GM19099 (cell line): ENCODE measurements around the gene LGR5.

Source experiments
- POLR2A ChIP-seq: IDR thresholded peaks from 3 replicates; pipeline ENCODE4 v1.6.1; 2011; ENCODE audit warnings: low read depth; ENCODE audit not compliant: insufficient read length; ENCODE audit errors: extremely low read depth

Gene LGR5

DNA sequence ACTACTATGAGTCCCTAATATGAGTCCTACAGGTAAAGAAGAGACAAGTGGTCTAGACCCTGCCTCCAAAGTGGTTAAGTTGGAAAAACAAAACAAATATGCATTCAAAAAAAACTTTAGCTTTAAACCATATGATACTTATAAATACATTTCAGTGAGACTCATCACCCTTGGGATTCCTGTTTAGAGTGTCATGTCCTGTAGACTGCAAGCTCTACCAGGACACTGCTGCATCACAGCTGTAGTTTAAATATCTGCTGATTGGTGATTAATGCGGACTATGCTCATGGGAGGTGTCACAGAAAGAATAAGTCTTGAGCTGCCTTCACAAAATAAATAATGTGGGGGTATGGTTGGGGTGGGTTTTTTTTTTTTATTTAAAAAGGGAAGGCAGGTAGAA, 8.8 kb upstream of the LGR5 start:
- no peak for TF ChIP-seq POLR2A

DNA sequence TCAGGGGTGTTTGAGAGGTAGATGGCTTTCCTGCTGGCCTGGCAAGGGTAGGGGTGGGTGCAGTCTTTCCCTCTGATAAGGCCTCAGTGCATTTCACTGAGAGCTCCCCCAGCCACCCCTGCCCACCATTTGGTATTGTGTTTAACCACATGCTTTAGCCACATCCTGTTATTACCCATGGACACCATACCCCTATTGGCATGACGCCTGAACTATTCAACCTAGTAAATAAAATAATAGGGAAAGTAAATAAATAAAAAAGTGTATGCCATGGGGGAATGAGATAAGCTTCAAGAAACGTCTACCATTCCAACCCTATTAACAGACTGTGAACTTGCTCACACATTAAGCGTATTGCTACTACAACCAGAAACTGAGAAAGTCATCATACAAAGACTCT, 7.6 kb upstream of the LGR5 start:
- no peak for TF ChIP-seq POLR2A

DNA sequence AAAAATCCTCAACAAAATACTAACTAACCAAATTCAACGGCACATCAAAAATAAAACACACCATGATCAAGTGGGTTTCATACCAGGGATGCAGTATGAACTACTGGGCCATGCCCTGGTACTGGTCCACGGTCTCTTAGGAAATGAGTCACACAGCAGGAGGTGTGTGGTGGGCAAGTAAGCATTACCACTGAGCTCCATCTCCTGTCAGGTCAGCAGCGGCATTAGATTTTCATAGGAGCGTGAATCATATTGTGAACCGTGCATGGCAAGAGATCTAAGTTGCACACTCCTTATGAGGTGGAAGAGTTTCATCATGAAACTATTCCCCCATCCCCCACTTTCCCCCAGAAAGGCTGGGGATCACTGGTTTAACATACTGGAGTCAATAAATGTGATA, 6.7 kb upstream of the LGR5 start:
- no peak for TF ChIP-seq POLR2A

DNA sequence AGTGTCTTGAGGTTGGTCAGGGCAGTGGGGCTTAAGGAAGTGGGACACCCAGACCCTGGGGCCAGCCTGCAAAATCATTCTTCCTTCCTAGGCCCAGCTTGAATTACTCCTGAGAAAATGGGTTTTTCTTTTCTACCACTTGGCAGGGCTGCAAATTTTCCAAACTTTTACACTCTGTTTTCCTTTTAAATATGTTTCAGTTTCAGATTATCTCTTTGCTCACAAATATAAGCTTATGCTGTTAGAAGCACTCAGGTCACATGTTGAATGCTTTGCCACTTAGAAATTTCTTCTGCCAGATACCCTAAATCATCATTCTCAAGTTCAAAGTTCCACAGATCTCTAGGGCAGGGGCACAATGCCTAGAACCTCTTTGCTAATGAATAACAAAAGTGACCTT, 2.9 kb upstream of the LGR5 start:
- TF ChIP-seq POLR2A = no peak

DNA sequence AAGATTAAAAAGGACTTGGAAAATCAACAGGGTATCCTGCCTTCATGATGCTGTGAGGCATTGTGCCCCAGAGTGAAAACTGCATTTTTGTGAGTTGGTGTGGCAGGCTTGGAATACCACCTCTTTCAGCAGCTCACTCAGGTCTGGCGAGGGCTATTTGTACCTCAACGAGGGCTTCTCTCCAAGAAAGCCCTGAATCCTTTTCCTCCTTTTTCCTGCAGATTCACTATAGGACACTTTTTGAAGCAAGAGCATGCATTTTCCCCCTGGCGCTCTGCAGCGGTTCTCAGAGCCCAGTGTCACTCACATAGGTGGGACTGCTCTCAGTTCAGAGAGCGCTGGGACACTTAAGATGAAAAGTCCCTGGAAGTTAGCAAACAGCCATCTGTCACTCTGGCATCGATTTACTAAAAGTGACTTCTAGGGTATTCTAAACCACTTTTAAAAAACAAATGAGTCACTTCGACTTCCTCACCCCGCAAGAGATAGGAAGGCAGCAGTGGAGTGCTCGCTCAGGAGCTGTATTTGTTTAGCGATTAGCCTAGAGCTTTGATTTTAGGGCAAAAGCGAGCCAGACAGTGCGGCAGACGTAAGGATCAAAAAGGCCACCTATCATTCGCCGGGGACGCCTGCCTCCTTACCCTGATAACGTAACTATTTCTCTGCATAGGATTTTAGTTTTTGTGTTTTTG, 782 bp upstream of the LGR5 start:
- no peak for TF ChIP-seq POLR2A

DNA sequence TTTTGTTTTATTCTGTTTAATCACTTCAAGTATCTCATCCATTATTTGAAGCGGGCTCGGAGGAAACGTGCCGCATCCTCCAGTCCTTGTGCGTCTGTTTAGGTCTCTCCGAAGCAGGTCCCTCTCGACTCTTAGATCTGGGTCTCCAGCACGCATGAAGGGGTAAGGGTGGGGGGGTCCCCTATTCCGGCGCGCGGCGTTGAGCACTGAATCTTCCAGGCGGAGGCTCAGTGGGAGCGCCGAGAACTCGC, 311 bp upstream of the LGR5 start:
- no peak for TF ChIP-seq POLR2A

DNA sequence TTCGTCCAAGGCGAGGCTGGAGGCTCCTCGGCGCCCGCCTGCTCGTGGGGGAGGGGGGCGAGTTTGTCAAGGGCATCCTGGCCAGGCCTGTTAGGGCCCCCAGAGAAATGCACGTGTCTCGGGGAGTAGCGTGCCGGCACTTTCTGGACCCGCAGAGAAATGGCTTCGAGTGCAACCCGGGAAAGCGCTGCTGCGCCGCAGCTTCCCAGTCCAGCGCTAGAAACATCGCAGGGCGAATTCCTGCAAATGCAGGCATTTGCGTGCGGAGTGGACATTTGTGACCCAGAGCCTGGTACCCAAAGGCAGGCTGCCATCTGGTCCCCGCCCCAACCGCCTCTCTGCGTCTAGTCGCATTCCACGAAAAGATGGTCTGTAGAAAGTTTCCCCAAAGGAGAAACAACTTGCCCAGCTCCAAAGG, 756 bp downstream of the LGR5 start:
- no peak for TF ChIP-seq POLR2A

DNA sequence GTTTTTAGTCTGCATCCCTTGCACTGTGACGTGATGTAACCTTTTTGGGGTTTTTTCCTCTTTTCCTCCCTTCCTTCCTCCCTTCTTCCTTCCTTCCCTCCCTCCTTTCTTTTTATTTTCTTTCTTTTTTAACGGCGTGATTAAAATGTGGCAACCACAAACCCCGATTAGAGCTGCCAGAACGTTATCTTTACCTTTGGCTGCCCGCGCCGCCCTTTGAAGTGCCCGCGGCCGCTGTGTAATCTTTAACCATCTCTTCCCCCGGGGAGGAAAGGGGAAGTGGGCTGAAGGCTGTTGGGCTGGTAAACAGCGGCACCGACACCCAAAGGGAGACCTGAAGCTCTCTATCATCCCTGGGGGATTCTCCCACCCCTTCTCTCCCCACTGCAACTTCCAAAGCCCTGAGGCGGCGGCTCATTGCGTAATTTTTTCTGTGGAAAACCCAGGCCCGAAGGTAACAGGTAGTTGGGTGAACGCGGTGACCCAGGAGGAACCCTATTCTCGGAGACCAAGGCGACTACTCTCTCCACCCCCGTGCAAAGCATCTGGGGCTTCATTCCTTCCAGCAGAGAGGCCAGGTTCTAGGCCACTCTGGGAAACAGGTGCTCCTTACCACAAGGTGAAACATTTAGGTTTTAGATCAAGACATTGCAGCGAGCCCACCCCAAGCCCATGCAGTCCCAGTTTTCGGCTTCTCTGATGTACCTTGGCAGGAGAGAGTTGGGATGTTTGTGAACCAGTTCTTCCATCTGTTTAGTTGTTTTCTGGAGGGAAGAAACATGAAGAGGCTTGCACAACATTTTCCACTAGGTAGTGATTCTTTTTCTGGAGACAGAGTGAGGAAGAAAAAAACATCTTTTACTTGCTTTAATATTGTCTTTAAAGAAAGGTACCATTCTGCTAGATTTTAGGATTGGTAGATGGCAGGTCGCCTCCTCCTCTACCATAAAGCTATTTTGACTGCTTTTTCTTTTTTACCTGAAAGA, 1.5 kb downstream of the LGR5 start:
- TF ChIP-seq POLR2A = no peak

DNA sequence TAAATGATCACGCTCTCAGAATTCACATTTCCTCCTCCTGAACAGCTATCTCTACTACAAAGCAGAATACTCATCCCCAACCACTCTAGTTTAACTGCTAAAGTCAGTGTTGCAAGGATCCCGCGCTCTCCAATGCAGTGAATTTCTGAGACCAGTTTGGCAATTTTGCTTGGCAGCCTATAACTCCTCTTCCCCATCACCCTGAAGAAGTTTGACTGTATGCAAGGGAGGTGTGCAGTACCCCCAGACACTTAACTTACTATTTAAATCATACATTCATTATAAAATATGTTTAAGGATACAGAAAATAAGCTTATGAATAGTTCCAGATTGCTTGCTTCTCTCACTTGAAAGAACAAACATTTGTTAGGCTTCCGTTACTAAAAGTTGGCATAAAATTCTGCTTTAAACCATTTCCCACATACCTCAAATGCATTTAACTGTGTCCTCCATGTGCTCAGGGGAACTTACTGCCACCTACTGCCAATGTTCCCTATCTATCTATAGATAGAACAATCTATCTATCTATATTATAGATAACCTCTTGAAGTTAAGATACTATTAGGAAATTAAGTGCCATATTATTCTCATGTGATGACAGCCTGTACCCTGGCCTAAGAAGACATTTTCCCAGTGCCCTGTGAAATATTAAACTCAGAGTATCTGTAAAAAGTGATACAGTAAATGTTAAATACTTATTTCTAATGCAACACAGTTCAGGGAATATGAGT, 2.4 kb downstream of the LGR5 start:
- no peak for TF ChIP-seq POLR2A

DNA sequence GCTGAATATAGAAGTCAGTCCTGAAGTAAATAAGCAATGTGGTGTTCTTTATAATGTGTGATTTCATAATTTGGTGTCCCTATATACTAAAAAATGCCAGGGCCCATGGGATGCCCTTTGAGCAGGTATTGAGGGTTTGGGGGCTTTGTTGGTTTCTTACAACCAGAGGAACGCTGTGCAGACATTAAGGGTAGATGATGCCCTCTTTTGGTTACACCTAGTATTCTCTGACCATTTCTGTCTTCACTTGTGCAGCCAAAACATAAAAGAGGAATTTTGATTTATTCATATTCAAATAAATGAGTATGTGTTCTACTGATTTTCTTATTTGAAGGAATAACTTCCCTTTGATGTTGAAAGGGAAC, 3.0 kb downstream of the LGR5 start:
- no peak for TF ChIP-seq POLR2A

DNA sequence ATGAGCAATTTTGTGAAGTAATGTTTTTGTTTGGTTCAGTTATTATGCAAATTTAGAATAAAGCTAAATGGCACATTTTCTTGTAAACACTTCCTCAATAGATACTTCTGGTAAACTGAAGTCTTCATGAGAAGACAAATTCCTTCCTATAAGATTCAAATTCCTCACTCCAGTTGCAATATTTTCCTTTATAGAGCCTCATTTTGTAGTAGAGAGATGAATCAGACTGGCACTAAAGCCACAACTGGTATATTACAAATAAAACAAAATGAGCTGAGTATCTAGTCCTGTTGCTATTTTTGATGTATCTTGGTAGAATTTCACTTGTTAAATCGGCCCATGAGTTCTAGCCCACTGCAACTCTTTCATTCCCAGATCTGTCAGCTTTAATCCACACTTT, 5.5 kb downstream of the LGR5 start:
- TF ChIP-seq POLR2A = no peak

DNA sequence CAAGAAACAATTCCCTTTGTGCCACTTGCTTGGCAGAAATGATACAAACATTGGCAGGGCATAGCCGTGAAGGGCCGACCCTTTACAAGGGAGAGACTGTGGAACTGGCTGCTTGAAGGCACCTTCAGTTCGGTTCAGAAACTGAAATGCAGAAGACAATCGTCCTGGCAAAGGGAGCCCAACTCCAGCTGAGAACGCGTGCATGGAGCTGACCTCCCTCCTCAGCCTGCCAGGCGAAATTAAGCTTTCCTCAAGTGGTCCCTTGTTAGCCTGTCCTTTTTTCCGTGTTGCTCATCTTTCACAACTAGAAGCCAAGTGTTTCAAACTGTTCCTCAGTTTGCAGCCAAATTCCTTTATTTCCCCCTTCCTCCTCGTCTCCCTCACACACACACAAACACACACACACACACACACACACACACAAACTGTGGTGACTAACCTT, 8.1 kb downstream of the LGR5 start:
- no peak for TF ChIP-seq POLR2A

DNA sequence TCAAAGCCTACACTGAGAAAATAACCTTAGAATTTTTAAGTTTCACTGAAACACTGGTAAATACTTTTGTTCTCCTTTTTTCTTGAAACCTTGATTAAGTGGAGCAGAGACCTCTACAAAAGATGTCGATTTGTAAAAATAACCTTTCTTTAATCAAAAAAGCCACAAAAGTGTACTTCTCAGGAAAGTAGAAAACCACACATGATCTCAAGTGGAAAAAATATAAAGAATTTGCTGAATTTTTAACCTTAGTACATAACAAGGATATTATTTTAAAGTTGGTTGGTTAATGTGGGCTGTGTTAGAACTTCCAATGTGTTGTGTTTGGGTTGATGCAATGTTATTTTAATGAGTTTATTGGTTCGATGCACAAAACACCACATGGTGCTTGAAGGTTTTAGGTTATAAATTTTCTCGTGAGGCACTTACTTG, 8.6 kb downstream of the LGR5 start:
- TF ChIP-seq POLR2A = no peak

DNA sequence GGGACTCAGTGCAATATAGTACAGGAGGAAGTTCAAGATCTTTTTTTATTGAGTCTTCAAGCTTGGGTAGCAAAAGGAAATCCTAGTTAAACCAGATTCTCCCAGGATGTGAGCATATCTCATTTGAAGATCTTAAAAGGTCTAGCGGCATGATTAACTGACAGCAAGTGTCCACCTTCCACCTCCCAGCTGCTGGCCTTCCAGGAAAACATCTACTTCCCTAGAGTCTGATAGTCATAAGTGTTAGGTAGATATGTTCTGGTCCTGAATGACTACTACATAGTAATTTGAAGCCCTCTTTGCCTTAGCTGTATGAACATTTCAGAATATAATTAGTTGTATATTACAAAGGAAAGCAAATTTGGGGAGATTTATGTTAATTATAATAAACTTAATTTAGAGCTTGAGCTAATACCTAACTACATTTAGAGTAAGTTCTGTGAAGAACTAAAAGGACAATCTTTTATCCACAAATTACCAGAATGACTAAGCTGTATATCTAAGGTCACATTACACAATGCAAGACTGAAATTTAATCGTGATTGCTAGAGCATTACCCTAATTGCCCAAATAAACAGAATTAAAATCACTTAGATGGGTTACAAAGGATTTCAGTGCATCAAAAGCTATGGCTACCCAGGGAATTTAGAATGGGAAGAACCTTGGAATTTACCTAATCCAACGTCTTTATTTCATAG, 9.9 kb downstream of the LGR5 start:
- no peak for TF ChIP-seq POLR2A

DNA sequence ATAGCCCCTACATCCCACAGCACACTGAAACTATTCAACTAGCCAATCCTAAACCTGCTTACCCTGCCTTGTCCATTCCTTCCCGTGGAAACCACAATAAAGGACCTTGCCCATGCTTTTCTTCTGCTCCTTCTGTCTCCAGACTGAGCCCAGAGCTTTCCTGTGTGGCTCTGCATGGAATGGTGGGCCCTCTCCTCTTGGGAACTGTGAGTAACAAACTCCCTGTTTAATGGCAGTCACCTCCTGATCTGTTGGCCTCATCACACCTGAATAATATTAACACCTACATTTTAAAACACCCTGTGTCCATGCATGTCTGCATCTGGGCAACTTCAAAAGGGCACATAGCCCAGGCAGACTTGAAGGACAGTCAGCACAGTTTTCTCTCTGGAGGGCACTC, 12.4 kb downstream of the LGR5 start:
- no peak for TF ChIP-seq POLR2A

DNA sequence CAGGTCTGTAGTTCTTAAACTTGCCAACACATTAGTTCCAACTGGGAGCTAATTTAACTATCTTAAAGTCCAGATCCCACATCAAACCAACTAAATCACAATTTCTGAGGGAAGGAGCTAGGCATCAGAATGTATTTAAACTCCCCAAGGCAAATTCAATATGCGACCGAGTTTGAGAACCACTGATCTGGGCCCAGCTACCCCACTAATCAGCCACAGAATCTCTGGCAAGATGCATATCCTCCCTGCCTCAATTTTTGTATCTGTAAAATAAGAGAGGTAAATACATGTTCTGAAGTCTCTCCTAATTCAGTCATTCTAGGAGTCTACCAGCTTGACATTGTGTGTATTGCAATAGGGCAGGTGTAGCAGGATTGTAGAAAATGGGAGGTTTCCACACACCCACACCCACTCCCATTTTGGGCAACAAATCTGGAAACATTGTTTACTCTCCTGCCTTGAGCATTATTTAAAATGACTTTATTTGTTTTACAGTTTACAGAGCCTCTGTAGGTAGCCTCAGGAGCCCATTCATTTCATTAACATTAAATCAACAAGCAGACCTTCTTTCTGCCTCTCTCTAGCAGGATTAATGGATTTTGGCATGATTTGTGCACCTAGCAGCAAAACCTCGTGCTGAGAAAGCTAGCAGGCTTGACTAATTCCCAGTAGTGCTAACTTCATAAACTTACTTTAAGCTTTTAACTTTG, 15.6 kb downstream of the LGR5 start:
- no peak for TF ChIP-seq POLR2A
